K562 (cell line): ENCODE data around the gene SHB. TPM values are rescaled to one million over a fixed set of nuclear protein-coding genes. Genes with fewer than 3 reads are reported as not detected.
A peak's percentile ranks its signal among the peaks of the same experiment; 100 is the strongest.

Experiments used
- ATF1 ChIP-seq, 2 experiments: fragments of 450-650 bp in 1 of 2; IDR thresholded peaks; 2 replicates each; pipeline ENCODE4 v1.6.1; 2016; ENCODE audit warnings: missing compliant biosample characterization in 1 of 2, missing genetic modification characterization in 1 of 2
- BHLHE40 ChIP-seq: IDR thresholded peaks from 2 replicates; pipeline ENCODE4 v1.6.1; 2011; ENCODE audit warnings: low read length, improper control_type of control experiment
- CHD4 ChIP-seq: fragments of 200-600 bp; sonication (generic); IDR thresholded peaks from 3 replicates; pipeline ENCODE4 v1.6.1; 2012; ENCODE audit warnings: low read depth, mild to moderate bottlenecking, mixed read lengths, low read length, inconsistent platforms; ENCODE audit not compliant: insufficient read depth, insufficient replicate concordance, poor library complexity, severe bottlenecking
- ESRRB ChIP-seq: fragments of 250-450 bp; sonication (Bioruptor Pico); IDR thresholded peaks from 2 replicates; pipeline ENCODE4 v1.5.0; 2020; ENCODE audit warnings: mild to moderate bottlenecking, moderate library complexity, borderline replicate concordance
- GABPB2 ChIP-seq: fragments of 250-450 bp; sonication (Bioruptor Pico); conservative IDR thresholded peaks from 2 replicates; pipeline ENCODE4 v1.5.1; 2021; ENCODE audit warnings: mild to moderate bottlenecking
- KLF1 ChIP-seq: fragments of 450-650 bp; IDR thresholded peaks from 2 replicates; pipeline ENCODE4 v1.6.1; 2016; ENCODE audit warnings: missing genetic modification characterization, missing compliant biosample characterization
- MITF ChIP-seq: IDR thresholded peaks from 2 replicates; pipeline ENCODE4 v1.6.1; 2014; ENCODE audit warnings: antibody characterized with exemption
- MTA3 ChIP-seq: fragments of 450-650 bp; formaldehyde crosslinking; IDR thresholded peaks from 2 replicates; pipeline ENCODE4 v1.6.1; 2017; ENCODE audit warnings: mild to moderate bottlenecking, borderline replicate concordance
- NBN ChIP-seq: fragments of 450-650 bp; IDR thresholded peaks from 2 replicates; pipeline ENCODE4 v1.6.1; 2016; ENCODE audit warnings: low read depth, mild to moderate bottlenecking
- PYGO2 ChIP-seq: fragments of 450-650 bp; IDR thresholded peaks from 2 replicates; pipeline ENCODE4 v1.6.1; 2016; ENCODE audit warnings: mild to moderate bottlenecking, missing genetic modification characterization, moderate library complexity, missing compliant biosample characterization
- SAFB2 ChIP-seq: fragments of 200-400 bp; formaldehyde crosslinking; IDR thresholded peaks from 2 replicates; pipeline ENCODE4 v1.6.1; 2018; ENCODE audit warnings: borderline replicate concordance, low read length, low read depth, moderate library complexity; ENCODE audit not compliant: severe bottlenecking
- SAP30 ChIP-seq: fragments of 200-600 bp; sonication (generic); IDR thresholded peaks from 2 replicates; pipeline ENCODE4 v1.6.1; 2012; ENCODE audit warnings: borderline replicate concordance, low read depth, mild to moderate bottlenecking, moderate library complexity, low read length, control low read depth, inconsistent platforms; ENCODE audit not compliant: insufficient read depth, poor library complexity, severe bottlenecking
- TAF15 ChIP-seq: fragments of 200-400 bp; formaldehyde crosslinking; IDR thresholded peaks from 2 replicates; pipeline ENCODE4 v1.6.1; 2017; ENCODE audit warnings: mild to moderate bottlenecking, low read depth, low read length, moderate library complexity
- TEAD4 ChIP-seq, 2 experiments: sonication (generic) in 1 of 2; formaldehyde crosslinking in 1 of 2; IDR thresholded peaks; 2 replicates each; pipeline versions ENCODE4 v1.6.1 to v1.8.0; 2012 to 2022; ENCODE audit warnings: borderline replicate concordance in 1 of 2, inconsistent platforms in 1 of 2, low read length in 1 of 2, mild to moderate bottlenecking in 1 of 2, missing genetic modification reagents in 1 of 2
- U2AF1 ChIP-seq: fragments of 200-400 bp; formaldehyde crosslinking; optimal IDR thresholded peaks from 2 replicates; pipeline ENCODE3; 2017; ENCODE audit warnings: mild to moderate bottlenecking, low read depth, low read length, moderate library complexity
- YY1 ChIP-seq, 3 experiments: IDR thresholded peaks; 2 replicates each; pipeline ENCODE4 v1.6.1; 2011; ENCODE audit warnings: low read length in 2 of 3, mild to moderate bottlenecking in 2 of 3, moderate library complexity in 2 of 3, borderline replicate concordance in 1 of 3, control low read depth in 1 of 3, low read depth in 1 of 3; ENCODE audit not compliant: insufficient read depth in 3 of 3, insufficient replicate concordance in 2 of 3, control insufficient read depth in 1 of 3, insufficient read length in 1 of 3; ENCODE audit errors: extremely low read depth in 1 of 3
- ZC3H4 ChIP-seq: sonication (generic); formaldehyde crosslinking; IDR thresholded peaks from 2 replicates; pipeline ENCODE4 v1.9.0; 2021; ENCODE audit warnings: missing genetic modification reagents, borderline replicate concordance
- ZNF79 ChIP-seq: fragments of 250-450 bp; sonication (Bioruptor Pico); IDR thresholded peaks from 2 replicates; pipeline ENCODE4 v1.4.0; 2020; ENCODE audit warnings: low read depth, mild to moderate bottlenecking, moderate library complexity
- polyA plus RNA-seq, 8 experiments: library from polyadenylated mRNA; depleted of rRNA in 4 of 8; stranded (reverse) in 5 of 8; unstranded in 3 of 8; fragments of >200 nt; fragmentation: Nextera tagmentation in 2 of 8; fragmentation: Illumina TruSeq in 1 of 8; extraction: Ambion mirVana in 2 of 8; extraction: Trizol in 1 of 8; gene quantifications; 2 replicates each; pipeline versions ENCODE4 v1.2.1 to v1.2.3, GENCODE V29; 2011 to 2014; ENCODE audit warnings: inconsistent platforms in 1 of 8, missing spikeins in 1 of 8
- total RNA-seq, 7 experiments: library from RNA; depleted of rRNA in 6 of 7; stranded (reverse); fragments of >200 nt in 6 of 7; fragmentation: Illumina TruSeq in 2 of 7; extraction: Trizol in 2 of 7; gene quantifications; 2 replicates each; pipeline versions ENCODE4 v1.2.1 to v1.2.3, GENCODE V29; 2011 to 2021; ENCODE audit warnings: low replicate concordance in 1 of 7
- TF ChIP-seq, protein P1 (sequence below): fragments of 150-350 bp; conservative IDR thresholded peaks from 2 replicates; pipeline ENCODE4 v1.6.1; 2014; ENCODE audit warnings: low read length
- TF ChIP-seq, protein P2 (sequence below): fragments of 450-650 bp; IDR thresholded peaks from 2 replicates; pipeline ENCODE4 v1.6.1; 2016; ENCODE audit warnings: antibody characterized with exemption

The SHB gene
- total and polyA plus RNA-seq, 9 of the 15 experiments (the other 6 are each of a cell fraction or from before 2014, with no cell fraction given), result 0.78 to 16.0 (median 5.3) TPM

DNA sequence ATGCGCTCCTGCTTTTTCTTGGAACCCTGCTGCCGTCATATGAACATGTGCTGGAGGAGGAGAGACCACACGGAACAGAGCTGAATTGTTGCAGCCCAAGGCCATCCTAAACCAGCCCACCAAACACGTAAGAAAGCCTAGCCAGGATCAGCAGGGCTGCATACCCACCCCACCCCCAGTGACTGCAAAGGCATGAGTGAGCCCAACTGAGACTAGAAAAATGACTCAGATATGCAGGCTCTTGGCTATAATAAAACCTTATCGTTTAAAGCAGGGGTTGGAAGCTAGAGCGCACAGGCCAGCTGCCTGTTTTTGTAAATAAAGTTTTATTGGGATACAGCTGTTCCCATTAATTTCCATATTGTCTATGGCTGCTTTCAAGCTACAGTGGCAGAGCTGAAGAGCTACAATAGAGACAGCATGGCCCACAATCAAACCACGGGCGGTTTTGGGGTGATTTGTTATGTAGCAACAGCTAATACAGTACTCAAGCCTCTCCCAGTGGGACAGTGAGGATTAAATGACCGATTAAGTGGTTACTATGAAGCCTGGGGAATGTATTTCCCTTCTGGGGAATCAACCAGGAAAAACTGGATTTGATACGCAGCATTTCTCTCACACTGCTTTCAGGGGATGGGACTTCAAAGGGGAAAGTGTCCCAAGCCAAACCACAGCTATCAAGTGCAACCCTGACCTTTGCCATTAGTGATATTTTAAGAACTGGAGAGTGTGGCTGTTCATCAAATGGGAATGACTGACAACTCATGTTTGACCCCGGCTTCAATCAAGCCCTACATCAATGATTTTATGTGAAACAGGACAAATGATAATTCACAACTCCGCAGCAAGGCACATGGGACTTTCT is 6.3 kb downstream of the SHB start (continued):
- TF ChIP-seq MITF (no peak), CHD4 (no peak), TAF15 (no peak), U2AF1 (no peak), ZNF79 (CRISPR knock-in tag) (no peak), NBN (no peak), ATF1 (CRISPR knock-in tag; IDR thresholded peaks at IDR 0.05) (no peak), ATF1 (tag; IDR thresholded peaks at IDR 0.05) (no peak), SAP30 (no peak), PYGO2 (tag) (no peak), TEAD4 (IDR thresholded peaks at IDR 0.05; ENCODE audit: low read length) (peak; percentile 73), TEAD4 (CRISPR knock-in tag; IDR thresholded peaks at IDR 0.05; ENCODE audit: borderline replicate concordance) (no peak), ZC3H4 (CRISPR knock-in tag) (no peak), KLF1 (tag) (no peak), ESRRB (no peak), BHLHE40 (peak; percentile 50; the same call in 1 of the 2 replicates), SAFB2 (no peak), GABPB2 (CRISPR knock-in tag) (no peak), YY1 (IDR thresholded peaks at IDR 0.05; ENCODE audit: borderline replicate concordance in 1 of 3, control insufficient read depth in 1 of 3, extremely low read depth in 1 of 3, insufficient read depth in 3 of 3, insufficient read length in 1 of 3, insufficient replicate concordance in 2 of 3, low read depth in 1 of 3, low read length in 2 of 3) (peak in 1 of 3 experiments; percentile 16), MTA3 (no peak; the same call in 1 of the 2 replicates)
- TF ChIP-seq, protein P1, sequence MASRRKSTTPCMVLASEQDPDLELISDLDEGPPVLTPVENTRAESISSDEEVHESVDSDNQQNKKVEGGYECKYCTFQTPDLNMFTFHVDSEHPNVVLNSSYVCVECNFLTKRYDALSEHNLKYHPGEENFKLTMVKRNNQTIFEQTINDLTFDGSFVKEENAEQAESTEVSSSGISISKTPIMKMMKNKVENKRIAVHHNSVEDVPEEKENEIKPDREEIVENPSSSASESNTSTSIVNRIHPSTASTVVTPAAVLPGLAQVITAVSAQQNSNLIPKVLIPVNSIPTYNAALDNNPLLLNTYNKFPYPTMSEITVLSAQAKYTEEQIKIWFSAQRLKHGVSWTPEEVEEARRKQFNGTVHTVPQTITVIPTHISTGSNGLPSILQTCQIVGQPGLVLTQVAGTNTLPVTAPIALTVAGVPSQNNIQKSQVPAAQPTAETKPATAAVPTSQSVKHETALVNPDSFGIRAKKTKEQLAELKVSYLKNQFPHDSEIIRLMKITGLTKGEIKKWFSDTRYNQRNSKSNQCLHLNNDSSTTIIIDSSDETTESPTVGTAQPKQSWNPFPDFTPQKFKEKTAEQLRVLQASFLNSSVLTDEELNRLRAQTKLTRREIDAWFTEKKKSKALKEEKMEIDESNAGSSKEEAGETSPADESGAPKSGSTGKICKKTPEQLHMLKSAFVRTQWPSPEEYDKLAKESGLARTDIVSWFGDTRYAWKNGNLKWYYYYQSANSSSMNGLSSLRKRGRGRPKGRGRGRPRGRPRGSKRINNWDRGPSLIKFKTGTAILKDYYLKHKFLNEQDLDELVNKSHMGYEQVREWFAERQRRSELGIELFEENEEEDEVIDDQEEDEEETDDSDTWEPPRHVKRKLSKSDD, result no peak
- TF ChIP-seq, protein P2, sequence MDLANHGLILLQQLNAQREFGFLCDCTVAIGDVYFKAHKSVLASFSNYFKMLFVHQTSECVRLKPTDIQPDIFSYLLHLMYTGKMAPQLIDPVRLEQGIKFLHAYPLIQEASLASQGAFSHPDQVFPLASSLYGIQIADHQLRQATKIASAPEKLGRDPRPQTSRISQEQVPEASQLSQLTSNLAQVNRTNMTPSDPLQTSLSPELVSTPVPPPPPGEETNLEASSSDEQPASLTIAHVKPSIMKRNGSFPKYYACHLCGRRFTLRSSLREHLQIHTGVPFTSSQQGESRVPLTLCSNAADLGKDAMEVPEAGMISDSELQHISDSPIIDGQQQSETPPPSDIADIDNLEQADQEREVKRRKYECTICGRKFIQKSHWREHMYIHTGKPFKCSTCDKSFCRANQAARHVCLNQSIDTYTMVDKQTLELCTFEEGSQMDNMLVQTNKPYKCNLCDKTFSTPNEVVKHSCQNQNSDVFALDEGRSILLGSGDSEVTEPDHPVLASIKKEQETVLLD, result no peak
